ENCODE data around the gene ENOSF1. TPM values are rescaled to one million over a fixed set of nuclear protein-coding genes. Genes with fewer than 3 reads are reported as not detected.
A peak's percentile ranks its signal among the peaks of the same experiment; 100 is the strongest.

ENOSF1 gene
- total and polyA plus RNA-seq, 2 of the 13 experiments (the other 11 are each of a cell fraction or from before 2014, with no cell fraction given): 37.6 to 40.1 TPM

GRCh38 chr18:676736-677135 lies 35.7 kb downstream of the ENOSF1 start:
- Histone ChIP-seq H3K79me2 (ENCODE audit: insufficient read depth, low read length) (no peaks in the 10 kb centered on the region), H3K4me1 (ENCODE audit: insufficient read depth, low read length) (no peaks in the 10 kb centered on the region), H3K4me3 (replicated peaks in 1 of 3; ENCODE audit: insufficient read depth in 1 of 3, low read depth in 2 of 3, low read length in 3 of 3) (no peak overlapping the region), H4K20me1 (ENCODE audit: insufficient read depth, low read length) (peaks cover 3% of the 10 kb centered on the region; the same call in 1 of the 2 replicates), H3K9me3 (ENCODE audit: low read length) (no peaks in the 10 kb centered on the region), H3K27ac (ENCODE audit: extremely low read length, insufficient read depth, low read length) (no peak overlapping the region), H3K36me3 (replicated peaks in 1 of 2; ENCODE audit: control insufficient read depth in 1 of 2, insufficient read depth in 2 of 2, low read length in 2 of 2) (peaks cover 30 to 84% of the 10 kb centered on the region in 2 experiments), H3K4me2 (ENCODE audit: low read depth, low read length) (no peak overlapping the region), H2AFZ (ENCODE audit: low read length) (no peak overlapping the region), H3K9ac (ENCODE audit: insufficient read depth, low read depth, low read length) (no peak overlapping the region), H3K27me3 (ENCODE audit: control insufficient read depth in 1 of 2, insufficient read depth in 2 of 2, low read length in 2 of 2) (no peaks in the 10 kb centered on the region)
- POLR2A ChIA-PET: interaction anchor here (1.1 kb wide), 1 partner anchor 18 kb away, joined by 4 read pairs; no protein-coding TSS in a partner anchor
- ATAC-seq (no peak), FAIRE-seq (no peak), DNase-seq (ENCODE audit: low spot score) (no peak)
- in situ Hi-C loops (cut with HindIII; ENCODE audit: extremely low pct_ligation_motif_present, low pct_unique_long_range_greater_than_20kb): no loop called here
- TF ChIP-seq MXD4 (CRISPR knock-in tag; IDR thresholded peaks at IDR 0.05): no peak
- peak; percentile 48 for TF ChIP-seq RBM22 (optimal IDR thresholded peaks at IDR 0.05; ENCODE audit: low read length)
- no peak for TF ChIP-seq ZNF788 (CRISPR knock-in tag; IDR thresholded peaks at IDR 0.05; ENCODE audit: borderline replicate concordance)
- no peak for TF ChIP-seq ARID5B (CRISPR knock-in tag; IDR thresholded peaks at IDR 0.05)
- no peak for TF ChIP-seq ZNF567 (CRISPR knock-in tag; IDR thresholded peaks at IDR 0.05; ENCODE audit: borderline replicate concordance)
- TF ChIP-seq, protein P1, sequence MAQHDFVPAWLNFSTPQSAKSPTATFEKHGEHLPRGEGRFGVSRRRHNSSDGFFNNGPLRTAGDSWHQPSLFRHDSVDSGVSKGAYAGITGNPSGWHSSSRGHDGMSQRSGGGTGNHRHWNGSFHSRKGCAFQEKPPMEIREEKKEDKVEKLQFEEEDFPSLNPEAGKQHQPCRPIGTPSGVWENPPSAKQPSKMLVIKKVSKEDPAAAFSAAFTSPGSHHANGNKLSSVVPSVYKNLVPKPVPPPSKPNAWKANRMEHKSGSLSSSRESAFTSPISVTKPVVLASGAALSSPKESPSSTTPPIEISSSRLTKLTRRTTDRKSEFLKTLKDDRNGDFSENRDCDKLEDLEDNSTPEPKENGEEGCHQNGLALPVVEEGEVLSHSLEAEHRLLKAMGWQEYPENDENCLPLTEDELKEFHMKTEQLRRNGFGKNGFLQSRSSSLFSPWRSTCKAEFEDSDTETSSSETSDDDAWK (CRISPR knock-in tag; IDR thresholded peaks at IDR 0.05): no peak
- no peak for TF ChIP-seq TOPORS (CRISPR knock-in tag; IDR thresholded peaks at IDR 0.05)
- intact Hi-C loops (cut with micrococcal nuclease; ENCODE audit: unreplicated experiment): no loop called here
- no TSS peak for BruUV-seq (replicated peaks)
- CTCF ChIA-PET (ENCODE audit: low intra/inter-chr PET ratio, low total read pairs): no interaction called here
- 97% methylated on average over 3 of the region's 3 CpGs for WGBS (ENCODE audit: low lambda C conversion rate)

Measured in HepG2 (cell line).